Osteocyte (in vitro differentiated cells): ENCODE measurements around the gene ATF7IP. TPM values are rescaled to one million over a fixed set of nuclear protein-coding genes. Genes with fewer than 3 reads are reported as not detected.
"Not testable (repeated sequence)": the region's sequence is repeated elsewhere in the genome, so short reads cannot be mapped to it uniquely, and the experiment has no call there.

ENCODE experiments used
- DNase-seq: peaks from one replicate; pipeline ENCODE4 v3.0.0; 2021; ENCODE audit warnings: mixed read lengths; ENCODE audit not compliant: unreplicated experiment; ENCODE audit errors: extremely low spot score
- H3K27ac Mint-ChIP-seq: one replicate; pipeline ENCODE4 v1.8.0; 2021; ENCODE audit warnings: mild to moderate bottlenecking, mixed read lengths; ENCODE audit not compliant: unreplicated experiment
- H3K27me3 Mint-ChIP-seq: one replicate; pipeline ENCODE4 v1.8.0; 2021; ENCODE audit warnings: mixed read lengths; ENCODE audit not compliant: unreplicated experiment
- H3K36me3 Mint-ChIP-seq: one replicate; pipeline ENCODE4 v1.8.0; 2021; ENCODE audit warnings: mixed read lengths; ENCODE audit not compliant: unreplicated experiment
- H3K4me1 Mint-ChIP-seq: one replicate; pipeline ENCODE4 v1.8.0; 2021; ENCODE audit warnings: mixed read lengths; ENCODE audit not compliant: unreplicated experiment
- H3K4me3 Mint-ChIP-seq: one replicate; pipeline ENCODE4 v1.8.0; 2021; ENCODE audit warnings: mild to moderate bottlenecking, moderate library complexity, mixed read lengths; ENCODE audit not compliant: unreplicated experiment
- H3K9me3 Mint-ChIP-seq: one replicate; pipeline ENCODE4 v1.8.0; 2021; ENCODE audit warnings: mixed read lengths; ENCODE audit not compliant: unreplicated experiment
- total RNA-seq: library from RNA; stranded (reverse); gene quantifications from 2 replicates; pipeline ENCODE4 v1.2.1, GENCODE V29; 2021
- TF ChIP-seq, protein P1 (sequence below): fragments of 200-600 bp; sonication (generic); IDR thresholded peaks from 2 replicates; pipeline ENCODE4 v1.5.0; 2021; ENCODE audit warnings: antibody characterized with exemption, mild to moderate bottlenecking, moderate library complexity

ATF7IP gene
- total RNA-seq, 1 donor from 2014 or later, result 71.1 TPM

DNA sequence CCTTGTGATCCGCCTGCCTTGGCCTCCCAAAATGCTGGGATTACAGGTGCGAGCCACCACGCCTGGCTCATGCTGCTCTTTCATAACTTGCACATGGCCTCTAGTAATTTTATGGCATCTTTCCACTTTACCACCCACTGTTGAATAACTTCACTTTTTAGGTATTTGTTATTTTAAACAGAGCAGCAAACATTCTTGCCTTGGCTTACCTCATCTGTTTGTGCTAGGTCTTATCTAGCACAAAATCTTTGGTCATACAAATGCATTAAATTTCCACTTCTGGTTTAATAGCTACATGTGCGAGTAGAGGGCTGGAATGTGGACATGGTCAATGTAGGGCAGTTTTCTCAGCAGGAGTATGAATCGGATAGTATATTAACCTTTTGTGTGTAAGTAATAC, 38.8 kb upstream of the ATF7IP start:
- TF ChIP-seq, protein P1, sequence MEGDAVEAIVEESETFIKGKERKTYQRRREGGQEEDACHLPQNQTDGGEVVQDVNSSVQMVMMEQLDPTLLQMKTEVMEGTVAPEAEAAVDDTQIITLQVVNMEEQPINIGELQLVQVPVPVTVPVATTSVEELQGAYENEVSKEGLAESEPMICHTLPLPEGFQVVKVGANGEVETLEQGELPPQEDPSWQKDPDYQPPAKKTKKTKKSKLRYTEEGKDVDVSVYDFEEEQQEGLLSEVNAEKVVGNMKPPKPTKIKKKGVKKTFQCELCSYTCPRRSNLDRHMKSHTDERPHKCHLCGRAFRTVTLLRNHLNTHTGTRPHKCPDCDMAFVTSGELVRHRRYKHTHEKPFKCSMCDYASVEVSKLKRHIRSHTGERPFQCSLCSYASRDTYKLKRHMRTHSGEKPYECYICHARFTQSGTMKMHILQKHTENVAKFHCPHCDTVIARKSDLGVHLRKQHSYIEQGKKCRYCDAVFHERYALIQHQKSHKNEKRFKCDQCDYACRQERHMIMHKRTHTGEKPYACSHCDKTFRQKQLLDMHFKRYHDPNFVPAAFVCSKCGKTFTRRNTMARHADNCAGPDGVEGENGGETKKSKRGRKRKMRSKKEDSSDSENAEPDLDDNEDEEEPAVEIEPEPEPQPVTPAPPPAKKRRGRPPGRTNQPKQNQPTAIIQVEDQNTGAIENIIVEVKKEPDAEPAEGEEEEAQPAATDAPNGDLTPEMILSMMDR, result no peak
- Mint-ChIP-seq H3K4me1 (no peaks in the 10 kb centered on the region), H3K36me3 (no peaks in the 10 kb centered on the region), H3K9me3 (no peaks in the 10 kb centered on the region), H3K27me3 (no peaks in the 10 kb centered on the region), H3K4me3 (no peak overlapping the region), H3K27ac (no peak overlapping the region)
- DNase-seq, result no peak

DNA sequence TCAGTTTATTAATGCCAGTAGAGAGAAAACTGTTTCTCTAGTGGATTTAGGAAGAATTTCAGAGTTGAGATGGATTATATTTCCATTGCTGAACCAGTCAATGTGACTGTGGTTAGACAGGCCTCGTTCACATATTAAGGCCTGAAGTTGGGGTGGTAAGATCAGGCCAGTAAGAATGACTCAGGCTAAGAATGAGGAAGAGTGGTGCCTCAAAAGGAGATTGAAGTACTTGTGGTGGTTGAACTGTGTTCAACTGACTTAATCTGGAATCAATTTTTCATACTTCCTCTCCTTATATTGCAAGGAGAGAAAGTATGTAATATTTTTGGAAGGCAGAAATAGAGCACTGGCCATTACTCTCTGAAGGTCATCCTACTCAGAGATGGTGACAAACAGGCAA, 37.8 kb upstream of the ATF7IP start:
- no peak overlapping the region for H3K27ac Mint-ChIP-seq
- H3K4me3 Mint-ChIP-seq, result no peak overlapping the region
- H3K4me1 Mint-ChIP-seq, result no peaks in the 10 kb centered on the region
- no peaks in the 10 kb centered on the region for H3K27me3 Mint-ChIP-seq
- no peak for DNase-seq
- no peaks in the 10 kb centered on the region for H3K9me3 Mint-ChIP-seq
- H3K36me3 Mint-ChIP-seq, result no peaks in the 10 kb centered on the region
- TF ChIP-seq, protein P1, result no peak

GRCh38 chr12:14332482-14332881, 33.0 kb upstream of the ATF7IP start:
- no peaks in the 10 kb centered on the region for H3K27me3 Mint-ChIP-seq
- no peak for DNase-seq
- H3K9me3 Mint-ChIP-seq, result peaks cover 9% of the 10 kb centered on the region
- no peaks in the 10 kb centered on the region for H3K36me3 Mint-ChIP-seq
- no peaks in the 10 kb centered on the region for H3K4me1 Mint-ChIP-seq
- TF ChIP-seq, protein P1, result no peak
- H3K27ac Mint-ChIP-seq, result no peak overlapping the region
- no peak overlapping the region for H3K4me3 Mint-ChIP-seq

DNA sequence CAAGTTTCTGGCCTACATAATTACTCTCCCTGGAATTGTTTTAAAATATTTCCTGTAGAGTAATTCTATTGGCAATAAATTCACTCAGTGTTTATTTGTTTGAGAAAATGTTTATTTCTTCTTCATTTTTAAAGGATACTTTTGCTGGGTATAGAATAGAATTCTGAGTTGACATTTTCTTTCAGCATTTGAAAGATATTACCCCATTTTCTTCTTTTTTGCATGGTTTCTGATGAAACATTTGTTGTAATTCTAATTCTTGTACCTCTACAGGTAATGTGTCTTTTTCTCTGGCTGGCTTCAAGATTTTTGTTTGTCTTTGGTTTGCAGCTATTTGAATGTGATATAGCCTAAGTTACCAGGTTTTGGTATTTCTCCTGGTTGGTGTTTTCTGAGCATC, 25.1 kb upstream of the ATF7IP start:
- Mint-ChIP-seq H3K36me3 (no peaks in the 10 kb centered on the region), H3K4me1 (no peaks in the 10 kb centered on the region), H3K27me3 (peaks cover 2% of the 10 kb centered on the region), H3K4me3 (no peak overlapping the region), H3K9me3 (peaks cover 21% of the 10 kb centered on the region), H3K27ac (no peak overlapping the region)
- DNase-seq, result no peak
- TF ChIP-seq, protein P1, result no peak

- H3K4me3 Mint-ChIP-seq, H3K4me1 Mint-ChIP-seq, H3K36me3 Mint-ChIP-seq, H3K27me3 Mint-ChIP-seq, H3K27ac Mint-ChIP-seq, H3K9me3 Mint-ChIP-seq: not testable (repeated sequence)
- peak; percentile 38 for DNase-seq
Measured at GRCh38 chr12:14351524-14351923, 14.0 kb upstream of the ATF7IP start.

DNA sequence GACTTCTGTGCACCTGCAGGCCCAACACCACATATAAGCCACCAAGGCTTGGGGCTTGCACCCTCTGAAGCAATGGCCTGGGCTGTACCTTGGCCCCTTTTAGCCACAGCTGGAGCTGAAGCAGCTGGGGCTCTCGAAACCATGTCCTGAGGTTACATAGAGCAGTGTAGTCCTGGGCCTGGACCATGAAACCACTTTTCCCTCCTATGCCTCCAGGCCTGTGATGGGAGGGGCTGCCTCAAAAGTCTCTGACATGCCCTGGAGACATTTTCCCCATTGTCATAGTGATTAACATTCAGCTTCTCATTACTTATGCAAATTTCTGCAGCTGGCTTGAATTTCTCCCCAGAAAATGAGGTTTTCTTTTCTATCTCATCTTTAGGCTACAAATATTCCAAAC, 13.4 kb upstream of the ATF7IP start:
- H3K4me1 Mint-ChIP-seq, H3K27ac Mint-ChIP-seq, H3K27me3 Mint-ChIP-seq, H3K4me3 Mint-ChIP-seq, H3K9me3 Mint-ChIP-seq, H3K36me3 Mint-ChIP-seq: not testable (repeated sequence)
- DNase-seq, result peak; percentile 48

DNA sequence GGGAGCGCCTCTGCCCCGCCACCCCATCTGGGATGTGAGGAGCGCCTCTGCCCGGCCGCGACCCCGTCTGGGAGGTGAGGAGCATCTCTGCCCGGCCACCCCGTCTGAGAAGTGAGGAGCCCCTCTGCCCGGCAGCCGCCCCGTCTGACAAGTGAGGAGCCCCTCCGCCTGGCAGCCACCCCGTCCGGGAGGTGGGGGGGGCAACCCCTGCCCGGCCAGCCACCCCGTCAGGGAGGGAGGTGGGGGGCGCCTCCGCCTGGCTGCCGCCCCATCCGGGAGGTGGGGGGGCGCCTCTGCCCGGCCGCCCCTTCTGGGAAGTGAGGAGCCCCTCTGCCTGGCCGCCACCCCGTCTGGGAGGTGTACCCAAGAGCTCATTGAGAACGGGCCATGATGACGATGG, 10.8 kb upstream of the ATF7IP start:
- not testable (repeated sequence) for DNase-seq, H3K9me3 Mint-ChIP-seq, H3K4me1 Mint-ChIP-seq, H3K27ac Mint-ChIP-seq, H3K27me3 Mint-ChIP-seq, H3K4me3 Mint-ChIP-seq, H3K36me3 Mint-ChIP-seq
